ENCODE measurements around the gene GNAI3.

Gene GNAI3

GRCh38 chr1:109531380-109531779, 17.0 kb upstream of the GNAI3 start:
- in situ Hi-C loops (cut with MboI; ENCODE audit: low sequenced_read_pairs, unreplicated experiment) = loop anchor here (5.0 to 10.0 kb wide), 2 partner anchors 34 to 247 kb away; partner anchors contain the start of gene PSRC1
- DNase-seq (ENCODE audit: low spot score) = no peak
- TF ChIP-seq CTCF (IDR thresholded peaks at IDR 0.05; ENCODE audit: borderline replicate concordance, control extremely low read depth, extremely low read depth, insufficient read depth, missing control alignments) = no peak

GRCh38 chr1:109531826-109532364, 16.5 kb upstream of the GNAI3 start:
- TF ChIP-seq CTCF (IDR thresholded peaks at IDR 0.05; ENCODE audit: borderline replicate concordance, control extremely low read depth, extremely low read depth, insufficient read depth, missing control alignments) = no peak
- in situ Hi-C loops (cut with MboI; ENCODE audit: low sequenced_read_pairs, unreplicated experiment) = loop anchor here (5.0 to 10.0 kb wide), 2 partner anchors 35 to 247 kb away; partner anchors contain the start of gene PSRC1
- DNase-seq (ENCODE audit: low spot score) = no peak

- DNase-seq (ENCODE audit: low spot score) = peak; percentile 89
- in situ Hi-C loops (cut with MboI; ENCODE audit: low sequenced_read_pairs, unreplicated experiment) = loop anchor here (5.0 to 10.0 kb wide), 2 partner anchors 35 to 248 kb away; partner anchors contain the start of gene PSRC1
- TF ChIP-seq CTCF (IDR thresholded peaks at IDR 0.05; ENCODE audit: borderline replicate concordance, control extremely low read depth, extremely low read depth, insufficient read depth, missing control alignments) = peak; percentile 98
Observed at GRCh38 chr1:109532365-109533136, 15.9 kb upstream of the GNAI3 start.

GRCh38 chr1:109534307-109534858, 14.0 kb upstream of the GNAI3 start:
- no peak for TF ChIP-seq CTCF (IDR thresholded peaks at IDR 0.05; ENCODE audit: borderline replicate concordance, control extremely low read depth, extremely low read depth, insufficient read depth, missing control alignments)
- in situ Hi-C loops (cut with MboI; ENCODE audit: low sequenced_read_pairs, unreplicated experiment) = loop anchor here (5.0 to 10.0 kb wide), 2 partner anchors 37 to 250 kb away; partner anchors contain the start of gene PSRC1
- no peak for DNase-seq (ENCODE audit: low spot score)

GRCh38 chr1:109535481-109535880, 12.9 kb upstream of the GNAI3 start:
- TF ChIP-seq CTCF (IDR thresholded peaks at IDR 0.05; ENCODE audit: borderline replicate concordance, control extremely low read depth, extremely low read depth, insufficient read depth, missing control alignments) = no peak
- no peak for DNase-seq (ENCODE audit: low spot score)
- in situ Hi-C loops (cut with MboI; ENCODE audit: low sequenced_read_pairs, unreplicated experiment) = loop anchor here (10.0 kb wide), 1 partner anchor 251 kb away; the partner anchor contains the start of gene PSRC1

- DNase-seq (ENCODE audit: low spot score) = peak; percentile 5
- no peak for TF ChIP-seq CTCF (IDR thresholded peaks at IDR 0.05; ENCODE audit: borderline replicate concordance, control extremely low read depth, extremely low read depth, insufficient read depth, missing control alignments)
- in situ Hi-C loops (cut with MboI; ENCODE audit: low sequenced_read_pairs, unreplicated experiment) = loop anchor here (10.0 kb wide), 1 partner anchor 251 kb away; the partner anchor contains the start of gene PSRC1
Observed at GRCh38 chr1:109535971-109536491, 12.4 kb upstream of the GNAI3 start.
